ENCODE data around the gene NKTR. TPM values are rescaled to one million over a fixed set of nuclear protein-coding genes. Genes with fewer than 3 reads are reported as not detected.
"Not testable (repeated sequence)": the region's sequence is repeated elsewhere in the genome, so short reads cannot be mapped to it uniquely, and the experiment has no call there.

The NKTR gene
- polyA plus RNA-seq, 1 donor = 94.1 TPM

GRCh38 chr3:42595682-42596081, 4.8 kb upstream of the NKTR start:
- no peak for DNase-seq (ENCODE audit: low read depth)

GRCh38 chr3:42597098-42597497, 3.4 kb upstream of the NKTR start:
- not testable (repeated sequence) for DNase-seq (ENCODE audit: low read depth)

DNA sequence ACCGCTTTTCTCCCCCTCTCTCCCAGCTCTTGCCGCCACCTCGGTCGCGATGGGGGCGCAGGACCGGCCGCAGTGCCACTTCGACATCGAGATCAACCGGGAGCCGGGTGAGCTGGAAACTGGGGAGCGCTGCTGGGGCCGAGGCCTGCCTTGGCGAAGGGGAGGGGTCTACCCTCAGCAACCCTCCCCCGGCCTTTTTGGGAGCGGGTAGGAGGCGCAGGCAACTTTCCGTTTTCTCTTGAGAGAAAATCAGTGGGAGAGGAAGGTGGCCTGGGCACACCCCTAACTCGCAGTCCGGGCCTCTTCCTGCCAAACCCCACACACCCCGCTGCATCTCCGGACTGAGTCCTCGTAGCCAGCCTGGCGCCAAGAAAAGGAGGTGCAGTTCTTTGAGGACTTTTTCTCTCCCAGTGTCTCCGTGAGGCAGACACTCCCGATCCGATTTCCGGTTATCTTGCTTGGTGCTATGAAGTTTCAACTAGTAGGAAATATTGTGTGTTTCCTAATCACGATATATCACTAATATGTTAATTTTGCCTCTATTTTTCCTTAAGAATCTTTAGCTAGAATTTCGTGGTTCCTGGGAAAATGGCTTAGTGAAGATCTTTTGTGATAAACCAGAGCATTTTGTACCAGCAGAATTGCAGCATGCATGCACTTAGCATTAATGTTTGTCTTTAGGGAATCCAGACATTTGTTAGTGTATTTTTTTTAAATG, 631 bp downstream of the NKTR start:
- DNase-seq (ENCODE audit: low read depth) = peak; percentile 28

DNA sequence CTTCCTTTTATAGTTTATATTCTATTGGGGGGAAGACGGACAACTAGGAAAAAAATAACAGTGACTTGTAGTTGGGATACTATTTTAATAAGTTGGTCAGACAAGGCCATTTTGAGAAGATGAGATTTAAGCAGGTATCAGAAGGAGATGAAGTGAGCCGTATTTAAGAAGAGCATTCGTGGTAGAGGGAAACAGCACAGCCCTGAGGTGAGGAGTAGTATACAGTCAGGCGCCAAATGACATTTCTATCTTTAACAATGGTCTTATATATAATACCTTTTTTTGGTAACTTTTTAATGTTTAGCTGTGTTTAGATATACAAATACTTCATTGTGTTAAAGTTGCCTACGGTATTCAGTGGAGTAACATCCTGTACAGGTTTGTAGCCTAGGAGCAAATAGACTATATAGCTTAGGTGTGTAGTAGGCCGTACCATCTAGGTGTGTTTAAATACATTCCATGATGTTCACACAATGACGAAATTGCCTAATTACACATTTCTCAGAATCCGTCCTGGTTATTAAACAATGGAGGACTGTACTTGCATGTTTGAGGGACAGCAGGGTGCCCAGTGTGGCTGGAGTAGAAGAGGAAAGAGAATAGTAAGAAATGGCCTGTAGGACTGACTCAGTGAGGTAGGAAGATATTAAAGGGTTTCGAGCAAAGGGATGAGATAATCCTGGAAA, 1.6 kb downstream of the NKTR start:
- DNase-seq (ENCODE audit: low read depth) = no peak

- DNase-seq (ENCODE audit: low read depth) = no peak
Observed at GRCh38 chr3:42602961-42603360, 2.5 kb downstream of the NKTR start.

- DNase-seq (ENCODE audit: low read depth) = no peak
Observed at GRCh38 chr3:42605546-42606173, 5.2 kb downstream of the NKTR start.

GRCh38 chr3:42608581-42608980, 8.1 kb downstream of the NKTR start:
- DNase-seq (ENCODE audit: low read depth) = no peak

- DNase-seq (ENCODE audit: low read depth) = no peak
Observed at GRCh38 chr3:42610976-42611375, 10.5 kb downstream of the NKTR start.

- no peak for DNase-seq (ENCODE audit: low read depth)
Observed at GRCh38 chr3:42612217-42612616, 11.7 kb downstream of the NKTR start.

DNA sequence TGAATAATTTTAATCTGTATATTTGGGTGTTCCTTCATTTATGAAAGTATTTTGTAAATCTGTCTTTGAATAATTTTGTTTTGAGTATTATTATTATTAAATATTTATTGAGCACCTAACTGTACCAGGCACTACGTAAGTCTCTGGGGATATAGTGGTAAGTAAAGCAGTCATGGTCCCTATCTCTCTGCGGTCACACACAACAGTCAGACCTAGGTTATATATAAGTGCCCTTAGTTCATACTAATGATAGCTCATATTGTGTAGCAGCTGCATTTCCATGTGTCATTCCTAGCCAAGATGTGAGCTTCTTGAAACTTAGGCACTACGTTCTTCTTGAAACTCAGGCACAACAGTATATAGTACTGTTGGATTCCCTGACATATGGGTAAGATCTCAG, 12.4 kb downstream of the NKTR start:
- DNase-seq (ENCODE audit: low read depth) = no peak

DNA sequence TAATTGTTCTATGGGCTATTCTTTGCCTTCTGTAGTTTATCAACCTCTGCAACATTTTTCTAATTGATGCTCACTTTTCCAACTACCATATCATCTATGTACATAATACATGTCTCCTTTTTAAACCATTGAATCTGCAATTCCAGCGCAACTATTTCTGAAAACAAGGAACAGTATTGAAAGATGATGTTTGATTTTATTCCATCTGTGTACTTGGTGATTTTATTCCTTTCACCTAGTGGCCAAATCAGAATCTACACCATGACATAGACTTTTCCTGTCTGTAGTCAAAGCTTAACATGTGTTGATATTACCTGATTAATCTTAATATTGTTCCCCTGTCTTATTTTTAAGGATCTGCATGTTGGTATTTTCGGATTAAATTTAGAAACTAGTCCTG, 13.0 kb downstream of the NKTR start:
- DNase-seq (ENCODE audit: low read depth) = no peak

- no peak for DNase-seq (ENCODE audit: low read depth)
Observed at GRCh38 chr3:42631620-42632019, 31.1 kb downstream of the NKTR start.

- DNase-seq (ENCODE audit: low read depth) = no peak
Observed at GRCh38 chr3:42632146-42632545, 31.7 kb downstream of the NKTR start.

DNA sequence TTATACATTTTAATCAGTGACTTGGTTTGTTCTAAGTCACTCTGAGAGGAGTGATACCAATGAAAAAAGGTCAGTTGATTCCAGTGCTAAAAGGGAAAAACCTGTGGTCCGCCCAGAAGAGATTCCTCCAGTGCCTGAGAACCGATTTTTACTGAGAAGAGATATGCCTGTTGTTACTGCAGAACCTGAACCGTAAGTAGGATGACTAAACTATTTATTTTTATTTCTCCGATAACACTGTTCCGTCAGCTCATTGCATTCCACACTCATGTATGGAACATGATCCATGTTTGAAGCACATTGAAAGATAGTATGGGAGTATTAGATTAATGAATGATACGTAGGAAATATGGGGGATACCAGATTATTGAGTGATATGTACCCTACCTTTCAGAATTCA, 33.1 kb downstream of the NKTR start:
- no peak for DNase-seq (ENCODE audit: low read depth)

- DNase-seq (ENCODE audit: low read depth) = no peak
Observed at GRCh38 chr3:42635111-42635510, 34.6 kb downstream of the NKTR start.

GRCh38 chr3:42637001-42637400, 36.5 kb downstream of the NKTR start:
- DNase-seq (ENCODE audit: low read depth) = no peak

DNA sequence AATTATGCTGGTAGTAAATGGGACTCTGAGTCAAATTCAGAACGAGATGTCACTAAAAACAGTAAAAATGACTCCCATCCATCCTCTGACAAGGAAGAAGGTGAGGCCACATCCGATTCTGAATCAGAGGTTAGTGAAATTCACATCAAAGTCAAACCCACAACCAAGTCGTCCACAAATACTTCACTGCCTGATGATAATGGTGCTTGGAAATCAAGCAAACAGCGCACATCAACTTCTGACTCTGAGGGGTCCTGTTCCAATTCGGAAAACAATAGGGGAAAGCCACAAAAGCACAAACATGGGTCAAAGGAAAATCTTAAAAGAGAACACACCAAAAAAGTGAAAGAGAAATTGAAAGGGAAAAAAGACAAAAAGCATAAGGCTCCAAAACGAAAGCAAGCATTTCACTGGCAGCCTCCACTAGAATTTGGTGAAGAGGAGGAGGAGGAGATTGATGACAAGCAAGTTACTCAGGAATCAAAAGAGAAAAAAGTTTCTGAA, 37.9 kb downstream of the NKTR start:
- DNase-seq (ENCODE audit: low read depth) = no peak

- no peak for DNase-seq (ENCODE audit: low read depth)
Observed at GRCh38 chr3:42639192-42639591, 38.7 kb downstream of the NKTR start.

- DNase-seq (ENCODE audit: low read depth) = no peak
Observed at GRCh38 chr3:42640129-42640528, 39.6 kb downstream of the NKTR start.

DNA sequence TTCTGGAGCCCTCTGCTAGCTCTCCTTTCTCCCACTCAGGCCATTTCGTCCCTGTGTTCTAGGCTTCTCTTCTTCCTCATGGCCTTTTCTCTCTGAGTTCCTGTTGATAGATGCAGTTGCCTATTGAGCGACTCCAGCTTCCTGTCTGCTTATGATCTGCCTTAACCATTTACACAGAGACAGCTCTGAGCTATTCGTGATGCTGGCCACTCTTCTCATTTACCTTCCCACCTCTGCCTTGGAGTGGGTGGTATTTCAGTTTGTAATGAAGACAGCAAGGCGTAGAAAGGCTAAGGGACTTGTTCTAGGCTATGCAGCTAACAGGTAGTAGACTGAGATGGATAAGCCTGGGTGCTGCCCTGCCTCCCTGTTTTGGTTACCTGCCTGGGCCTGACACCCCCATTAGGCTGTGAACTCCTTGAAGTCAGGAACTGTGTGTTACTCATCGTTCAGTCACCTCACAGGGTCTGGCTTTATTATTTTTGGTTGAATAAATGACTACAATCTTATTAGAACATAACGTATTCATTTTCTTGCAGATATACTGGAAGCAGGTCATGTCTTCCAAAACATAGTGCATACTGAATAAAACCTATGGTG, 40.4 kb downstream of the NKTR start:
- DNase-seq (ENCODE audit: low read depth) = no peak

- no peak for DNase-seq (ENCODE audit: low read depth)
Observed at GRCh38 chr3:42647821-42648459, 47.5 kb downstream of the NKTR start.

GRCh38 chr3:42649006-42649405, 48.5 kb downstream of the NKTR start:
- no peak for DNase-seq (ENCODE audit: low read depth)

Data from forelimb muscle (tissue), 1 donor.